Parathyroid adenoma (tissue), 2 donors: ENCODE measurements around the gene PRPF6.

Experiments used
- H2AFZ ChIP-seq: fragments of 300-600 bp; sonication (generic); one replicate; pipeline ENCODE4 v1.7.0; 2017; ENCODE audit warnings: antibody characterized with exemption, mild to moderate bottlenecking
- H3K27ac ChIP-seq: fragments of 300-600 bp; sonication (generic); one replicate; pipeline ENCODE4 v1.7.0; 2017
- H3K27me3 ChIP-seq: fragments of 300-600 bp; sonication (generic); one replicate; pipeline ENCODE4 v1.7.0; 2017; ENCODE audit warnings: low read length; ENCODE audit not compliant: control insufficient read depth, insufficient read depth
- H3K36me3 ChIP-seq: fragments of 300-600 bp; sonication (generic); one replicate; pipeline ENCODE4 v1.7.0; 2017; ENCODE audit warnings: low read length; ENCODE audit not compliant: control insufficient read depth, insufficient read depth
- H3K4me1 ChIP-seq: fragments of 300-600 bp; sonication (generic); one replicate; pipeline ENCODE4 v1.7.0; 2017; ENCODE audit warnings: control low read depth
- H3K4me2 ChIP-seq: fragments of 300-600 bp; sonication (generic); one replicate; pipeline ENCODE4 v1.7.0; 2017; ENCODE audit warnings: low read length
- H3K4me3 ChIP-seq: fragments of 300-600 bp; sonication (generic); one replicate; pipeline ENCODE4 v1.7.0; 2017; ENCODE audit warnings: low read depth, low read length
- H3K79me2 ChIP-seq: fragments of 300-600 bp; sonication (generic); one replicate; pipeline ENCODE4 v1.7.0; 2017; ENCODE audit warnings: control low read depth
- H3K9ac ChIP-seq: fragments of 300-600 bp; sonication (generic); one replicate; pipeline ENCODE4 v1.7.0; 2017; ENCODE audit warnings: mild to moderate bottlenecking
- H3K9me3 ChIP-seq: fragments of 300-600 bp; sonication (generic); one replicate; pipeline ENCODE4 v1.7.0; 2017; ENCODE audit warnings: low read length; ENCODE audit not compliant: control insufficient read depth
- CTCF ChIP-seq: fragments of 300-600 bp; sonication (generic); IDR thresholded peaks from one replicate; pipeline ENCODE4 v1.7.0; 2017; ENCODE audit warnings: antibody characterized with exemption, mild to moderate bottlenecking
- donor health status: primary hyperparathyroidism.

The PRPF6 gene

DNA sequence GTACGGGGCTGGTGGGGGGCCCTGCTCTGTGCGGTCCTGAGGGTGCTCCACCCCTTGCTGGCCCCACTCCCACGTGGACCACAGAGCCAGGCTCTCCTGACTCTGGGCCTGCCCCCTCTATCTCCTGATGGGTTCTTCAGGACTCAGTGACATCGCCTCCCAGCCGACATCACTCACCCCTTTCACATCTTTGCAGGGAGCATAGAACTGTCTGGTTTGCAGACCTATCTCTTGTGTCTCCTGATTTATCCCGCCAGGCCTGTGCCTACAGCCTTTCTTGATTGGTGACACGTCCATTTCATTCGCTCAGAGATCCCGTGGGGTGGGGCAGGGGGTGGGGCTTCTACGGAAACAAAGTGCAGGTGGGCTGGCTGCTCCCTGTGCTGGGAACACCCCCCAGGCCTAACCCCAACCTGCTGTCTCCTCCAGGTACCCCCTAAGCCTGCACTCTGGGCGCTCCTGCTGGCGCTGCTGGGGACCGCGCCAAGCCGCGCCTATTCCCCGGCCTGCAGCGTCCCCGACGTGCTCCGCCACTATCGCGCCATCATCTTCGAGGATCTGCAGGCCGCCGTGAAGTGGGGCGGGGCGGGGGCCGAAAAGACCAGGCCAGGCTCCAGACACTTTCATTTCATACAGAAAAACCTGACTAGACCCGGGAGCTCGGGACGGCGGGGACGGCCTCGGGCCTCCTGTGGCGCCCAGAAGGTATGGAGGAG lies 56.7 kb downstream of the PRPF6 start:
- H3K9me3 ChIP-seq = no peaks in the 10 kb centered on the region
- no peaks in the 10 kb centered on the region for H3K36me3 ChIP-seq
- no peak overlapping the region for H3K27ac ChIP-seq
- no peak overlapping the region for H3K9ac ChIP-seq
- H3K27me3 ChIP-seq = no peaks in the 10 kb centered on the region
- no peak for TF ChIP-seq CTCF
- peak overlapping the region; percentile 82 for H3K4me2 ChIP-seq
- H3K4me3 ChIP-seq = peak overlapping the region; percentile 65
- peaks cover 4% of the 10 kb centered on the region for H3K4me1 ChIP-seq
- peak overlapping the region; percentile 88 for H2AFZ ChIP-seq
- no peaks in the 10 kb centered on the region for H3K79me2 ChIP-seq

DNA sequence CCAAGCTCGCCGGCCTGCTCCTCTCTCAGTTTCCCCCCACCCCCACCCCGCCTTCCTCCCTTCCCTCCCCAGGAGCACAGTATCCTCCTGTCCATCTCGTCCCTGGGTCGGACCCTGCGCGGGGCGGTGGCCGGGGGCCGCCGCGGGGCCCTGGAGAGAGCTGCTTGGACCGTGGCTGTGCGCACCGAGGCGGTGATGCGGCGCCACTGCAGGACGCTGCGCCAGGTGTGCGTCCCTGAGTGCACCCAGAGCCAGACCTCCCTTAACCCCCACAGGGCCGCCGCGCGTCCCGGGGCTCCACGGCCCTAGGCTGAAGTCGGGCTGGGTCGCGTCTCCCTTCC lies 57.3 kb downstream of the PRPF6 start:
- no peak for TF ChIP-seq CTCF
- Histone ChIP-seq H3K9ac (no peak overlapping the region), H3K27ac (no peak overlapping the region), H3K27me3 (no peaks in the 10 kb centered on the region), H3K4me3 (peak overlapping the region; percentile 65), H3K4me1 (peaks cover 4% of the 10 kb centered on the region), H3K79me2 (no peaks in the 10 kb centered on the region), H3K9me3 (no peaks in the 10 kb centered on the region), H3K4me2 (peak overlapping the region; percentile 82), H2AFZ (peak overlapping the region; percentile 88), H3K36me3 (no peaks in the 10 kb centered on the region)

- H3K27ac ChIP-seq = peak overlapping the region; percentile 37
- peaks cover 4% of the 10 kb centered on the region for H3K4me1 ChIP-seq
- H3K9me3 ChIP-seq = no peaks in the 10 kb centered on the region
- H3K79me2 ChIP-seq = no peaks in the 10 kb centered on the region
- H2AFZ ChIP-seq = peak overlapping the region; percentile 88
- H3K4me3 ChIP-seq = peak overlapping the region; percentile 65
- no peaks in the 10 kb centered on the region for H3K36me3 ChIP-seq
- TF ChIP-seq CTCF = peak; percentile 84
- H3K27me3 ChIP-seq = no peaks in the 10 kb centered on the region
- H3K4me2 ChIP-seq = peak overlapping the region; percentile 82
- H3K9ac ChIP-seq = no peak overlapping the region
Measured at GRCh38 chr20:64038565-64039292, 57.8 kb downstream of the PRPF6 start.

DNA sequence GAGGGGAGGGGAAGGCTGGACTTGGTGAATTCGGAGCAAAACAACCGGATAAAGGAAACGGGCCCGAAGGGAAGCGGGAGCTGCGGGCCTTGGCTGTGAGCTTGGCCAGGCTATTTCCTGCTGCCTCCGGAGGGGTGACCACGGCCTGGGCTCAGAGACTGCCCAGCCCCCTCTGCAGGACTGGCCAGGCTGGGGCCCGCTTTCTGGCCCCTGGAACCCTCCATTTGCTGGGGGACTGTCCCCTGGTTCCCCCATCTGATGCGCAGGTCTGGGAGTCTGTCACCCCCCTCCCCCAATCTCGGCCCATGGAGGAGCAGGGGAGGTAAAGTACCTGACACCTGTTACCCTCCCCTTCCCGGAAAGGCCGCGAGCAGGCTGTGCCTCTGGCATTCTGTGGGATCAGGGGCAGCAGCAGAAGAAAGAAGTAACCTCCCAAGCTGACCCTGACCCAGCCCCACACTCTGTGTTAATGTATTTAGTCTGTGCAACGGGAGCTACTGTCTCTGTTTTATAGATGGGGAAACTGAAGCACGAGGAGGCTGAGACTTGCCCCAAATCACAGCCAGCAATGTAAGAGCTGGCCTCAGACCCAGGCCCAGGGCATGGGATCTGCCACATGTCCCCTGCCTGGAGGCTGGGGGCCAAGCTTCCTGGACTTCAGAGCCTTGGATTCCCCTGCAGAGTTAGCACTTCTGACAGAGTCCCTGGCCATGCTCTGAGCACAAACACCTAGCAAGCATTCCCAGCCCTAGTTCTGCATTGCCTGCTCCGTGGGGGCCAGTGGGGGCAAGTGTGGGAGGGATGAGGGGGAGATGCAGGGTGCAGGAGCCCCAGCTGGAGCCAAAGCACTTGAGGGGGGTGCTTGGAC lies 58.6 kb downstream of the PRPF6 start:
- no peak overlapping the region for H3K9ac ChIP-seq
- H3K4me2 ChIP-seq = peak overlapping the region; percentile 82
- peaks cover 4% of the 10 kb centered on the region for H3K4me1 ChIP-seq
- no peaks in the 10 kb centered on the region for H3K27me3 ChIP-seq
- peak overlapping the region; percentile 37 for H3K27ac ChIP-seq
- H3K4me3 ChIP-seq = peak overlapping the region; percentile 65
- no peak for TF ChIP-seq CTCF
- no peaks in the 10 kb centered on the region for H3K36me3 ChIP-seq
- no peaks in the 10 kb centered on the region for H3K9me3 ChIP-seq
- H2AFZ ChIP-seq = peak overlapping the region; percentile 88
- H3K79me2 ChIP-seq = no peaks in the 10 kb centered on the region
